ENCODE results near the gene FBXL16. TPM values are rescaled to one million over a fixed set of nuclear protein-coding genes. Genes with fewer than 3 reads are reported as not detected.
"Not testable (repeated sequence)": the region's sequence is repeated elsewhere in the genome, so short reads cannot be mapped to it uniquely, and the experiment has no call there.

The FBXL16 gene
- polyA plus RNA-seq, 1 experiment: 0.11 TPM

DNA sequence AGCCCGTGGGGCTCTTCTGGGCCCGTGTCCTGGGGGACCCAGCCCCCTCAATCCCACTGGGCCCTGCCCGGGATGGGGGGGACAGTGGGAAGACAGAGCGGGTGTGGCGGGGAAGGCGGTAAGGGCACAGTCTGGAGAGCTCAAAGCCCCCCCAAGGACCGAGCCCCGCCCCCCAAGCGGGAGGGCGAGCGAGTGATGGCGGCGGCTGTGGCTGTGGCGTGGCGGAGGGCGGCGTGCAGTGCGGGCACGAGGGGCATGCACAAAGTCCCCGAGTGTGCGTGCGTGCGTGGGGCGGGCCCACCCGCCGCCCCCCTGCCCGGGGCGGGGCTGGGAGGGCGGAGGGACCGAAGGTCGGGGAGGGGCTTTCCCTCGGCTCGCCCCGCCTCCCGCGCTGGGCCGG is 11.8 kb downstream of the FBXL16 start:
- no peak for DNase-seq (ENCODE audit: low read depth, low spot score)
- TF ChIP-seq CTCF (IDR thresholded peaks at IDR 0.05; ENCODE audit: low read depth, low read length): no peak
- ChIA-PET CTCF (no interaction called here), POLR2A (no interaction called here)
- Histone ChIP-seq H3K9me3 (ENCODE audit: control insufficient read depth, insufficient read depth, low read length) (peaks cover 3% of the 10 kb centered on the region; the same call in 1 of the 2 replicates), H3K27ac (ENCODE audit: low read depth, low read length) (no peak overlapping the region), H3K27me3 (ENCODE audit: control insufficient read depth, insufficient read depth, low read length) (peaks cover 36% of the 10 kb centered on the region), H3K4me3 (ENCODE audit: low read depth, low read length) (no peak overlapping the region)

DNA sequence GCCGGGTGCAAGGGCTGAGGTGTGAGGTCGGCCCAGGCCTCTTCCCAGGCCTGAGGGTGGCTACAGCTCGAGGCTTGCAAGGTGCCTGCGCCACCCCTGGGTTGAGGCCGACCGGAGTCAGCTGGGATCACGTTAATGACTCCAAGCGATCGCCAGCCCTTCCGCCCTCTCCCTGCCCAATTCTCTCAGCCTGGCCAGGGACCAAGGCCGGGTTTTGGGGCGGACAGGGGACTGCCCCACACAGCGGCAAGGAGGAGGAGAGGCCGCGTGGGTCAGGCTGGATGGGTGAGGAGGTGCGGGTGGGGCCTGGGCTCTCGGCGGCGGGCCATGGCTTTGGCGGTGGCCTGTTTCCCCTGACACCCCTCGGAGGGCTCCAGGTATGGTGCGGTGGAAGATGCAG is 12.2 kb downstream of the FBXL16 start:
- H3K4me3 ChIP-seq (ENCODE audit: low read depth, low read length): no peak overlapping the region
- no peak overlapping the region for H3K27ac ChIP-seq (ENCODE audit: low read depth, low read length)
- TF ChIP-seq CTCF (IDR thresholded peaks at IDR 0.05; ENCODE audit: low read depth, low read length): no peak
- H3K27me3 ChIP-seq (ENCODE audit: control insufficient read depth, insufficient read depth, low read length): peaks cover 36% of the 10 kb centered on the region
- ChIA-PET POLR2A (no interaction called here), CTCF (no interaction called here)
- H3K9me3 ChIP-seq (ENCODE audit: control insufficient read depth, insufficient read depth, low read length): peaks cover 3% of the 10 kb centered on the region; the same call in 1 of the 2 replicates
- no peak for DNase-seq (ENCODE audit: low read depth, low spot score)

GRCh38 chr16:692356-693108 is 13.1 kb downstream of the FBXL16 start:
- ChIA-PET CTCF (interaction anchor here (0.6 kb wide), 1 partner anchor 24 kb away, joined by 3 read pairs; the partner anchor contains the start of gene RHOT2), POLR2A (no interaction called here)
- no peak for DNase-seq (ENCODE audit: low read depth, low spot score)
- Histone ChIP-seq H3K9me3 (ENCODE audit: control insufficient read depth, insufficient read depth, low read length) (peaks cover 3% of the 10 kb centered on the region; the same call in 1 of the 2 replicates), H3K4me3 (ENCODE audit: low read depth, low read length) (no peak overlapping the region), H3K27me3 (ENCODE audit: control insufficient read depth, insufficient read depth, low read length) (peaks cover 36% of the 10 kb centered on the region), H3K27ac (ENCODE audit: low read depth, low read length) (no peak overlapping the region)
- no peak for TF ChIP-seq CTCF (IDR thresholded peaks at IDR 0.05; ENCODE audit: low read depth, low read length)

- CTCF ChIA-PET; H3K9me3 ChIP-seq (ENCODE audit: control insufficient read depth, insufficient read depth, low read length); H3K4me3 ChIP-seq (ENCODE audit: low read depth, low read length); H3K27ac ChIP-seq (ENCODE audit: low read depth, low read length); DNase-seq (ENCODE audit: low read depth, low spot score): not testable (repeated sequence)
- POLR2A ChIA-PET: interaction anchor here (0.8 kb wide), 1 partner anchor 33 kb away, joined by 5 read pairs; no protein-coding TSS in a partner anchor
- H3K27me3 ChIP-seq (ENCODE audit: control insufficient read depth, insufficient read depth, low read length): peaks cover 36% of the 10 kb centered on the region
Observed at GRCh38 chr16:691242-691641, 14.4 kb downstream of the FBXL16 start.

DNA sequence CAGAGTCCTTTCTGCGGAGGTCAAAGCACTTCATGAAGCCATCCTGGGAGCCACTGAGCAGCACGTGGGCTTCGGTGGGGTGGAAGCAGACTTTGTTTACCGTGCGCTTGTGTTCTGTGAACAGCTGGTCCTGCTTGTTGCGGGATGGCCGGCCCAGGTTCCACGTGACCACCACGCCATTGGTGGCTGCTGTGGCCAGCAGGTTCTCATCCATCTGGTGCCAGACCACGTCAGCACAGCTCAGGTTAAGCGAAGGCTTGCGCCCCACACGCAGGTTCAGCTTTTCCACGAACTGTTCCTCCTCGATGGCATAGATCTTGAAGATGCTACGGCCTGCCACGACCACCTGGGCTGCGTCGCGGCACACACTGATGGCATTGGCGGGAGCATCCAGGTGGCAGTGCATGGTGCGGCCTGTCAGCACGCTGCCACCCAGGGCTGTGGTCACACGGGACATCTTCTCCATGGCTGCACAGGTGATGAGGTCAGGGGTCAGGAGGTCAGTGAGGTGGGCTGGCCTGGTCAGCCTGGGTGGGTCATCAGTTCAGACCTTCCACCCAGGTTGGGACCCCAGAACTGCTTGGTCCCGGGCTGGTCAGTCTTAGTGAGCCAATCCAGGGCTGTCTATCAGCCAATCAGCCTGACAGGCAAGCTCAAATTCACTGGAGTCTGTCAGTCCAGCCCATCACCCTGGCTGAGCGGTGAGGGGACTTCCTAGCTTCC is 16.3 kb downstream of the FBXL16 start:
- peak overlapping the region; percentile 11 for H3K27ac ChIP-seq (ENCODE audit: low read depth, low read length)
- DNase-seq (ENCODE audit: low read depth, low spot score): no peak
- no peak for TF ChIP-seq CTCF (IDR thresholded peaks at IDR 0.05; ENCODE audit: low read depth, low read length)
- peaks cover 12% of the 10 kb centered on the region; the same call in 1 of the 2 replicates for H3K9me3 ChIP-seq (ENCODE audit: control insufficient read depth, insufficient read depth, low read length)
- H3K4me3 ChIP-seq (ENCODE audit: low read depth, low read length): peak overlapping the region; percentile 77
- ChIA-PET CTCF (interaction anchor here (0.9 to 1.2 kb wide), 2 partner anchors 23 to 27 kb away, joined by 3 read pairs; no protein-coding TSS in a partner anchor), POLR2A (interaction anchor here (0.6 to 1.7 kb wide), 3 partner anchors 9 to 31 kb away, joined by 3 to 10 read pairs (median 4); partner anchors contain the start of gene STUB1)
- H3K27me3 ChIP-seq (ENCODE audit: control insufficient read depth, insufficient read depth, low read length): peaks cover 20% of the 10 kb centered on the region
